ENCODE data around the gene LGALS7.

Gene LGALS7

DNA sequence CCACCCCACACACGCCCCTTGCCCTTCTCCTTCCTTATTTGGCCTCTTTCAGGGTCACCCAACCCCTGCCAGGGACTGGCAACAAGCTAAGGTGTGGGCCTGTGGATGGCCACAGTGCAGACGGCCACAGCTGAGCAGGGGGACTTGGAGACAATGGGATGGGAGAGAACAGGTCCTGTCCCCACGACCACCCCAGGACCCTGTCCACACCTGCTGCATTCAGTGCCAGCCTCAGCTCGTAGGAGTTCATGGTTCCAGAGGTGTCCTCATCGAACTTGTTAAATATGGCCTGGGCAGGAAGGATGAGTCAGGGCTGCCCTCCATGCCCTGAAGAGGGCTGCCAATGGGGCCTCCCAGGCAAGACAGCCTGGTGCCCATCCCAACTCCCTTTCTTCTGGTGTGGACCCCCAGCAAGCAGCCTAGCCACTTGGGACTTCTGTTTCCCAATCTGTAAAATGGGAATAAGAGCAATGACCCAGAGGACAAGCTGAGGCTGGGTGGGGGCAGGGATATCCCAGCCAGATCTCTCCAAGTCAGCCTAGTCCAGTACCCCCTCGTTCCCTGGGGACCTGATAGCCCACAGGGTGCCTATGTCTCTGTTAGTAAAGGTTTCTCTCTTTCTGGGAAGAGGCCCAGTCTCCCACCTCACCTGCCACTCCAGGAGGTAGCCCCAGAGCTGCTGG lies 39.7 kb downstream of the LGALS7 start:
- H3K9ac ChIP-seq (ENCODE audit: low read depth in 1 of 2, low read length in 2 of 2), result peak overlapping the region; percentile 25 to 56
- peaks cover 42 to 48% of the 10 kb centered on the region in 2 donors for H3K4me1 ChIP-seq (ENCODE audit: control insufficient read depth in 1 of 2, insufficient read depth in 2 of 2, low read length in 2 of 2)
- no peaks in the 10 kb centered on the region for H3K27me3 ChIP-seq (ENCODE audit: control insufficient read depth in 1 of 2, insufficient read depth in 2 of 2, low read length in 2 of 2)
- H3K27ac ChIP-seq (ENCODE audit: low read depth, low read length), result peak overlapping the region; percentile 76
- peak overlapping the region in 1 of 2 donors; percentile 63 for H3K4me3 ChIP-seq (ENCODE audit: low read depth in 1 of 2, low read length in 2 of 2)
- peaks cover 21 to 25% of the 10 kb centered on the region in 2 donors for H3K36me3 ChIP-seq (ENCODE audit: control insufficient read depth in 1 of 2, insufficient read depth in 2 of 2, low read length in 2 of 2)
- H3K9me3 ChIP-seq (ENCODE audit: control insufficient read depth in 1 of 2, low read length in 2 of 2), result no peaks in the 10 kb centered on the region

GRCh38 chr19:38733241-38733492 lies 40.1 kb downstream of the LGALS7 start:
- H3K9ac ChIP-seq (ENCODE audit: low read depth in 1 of 2, low read length in 2 of 2), result peak overlapping the region; percentile 25 to 56
- peak overlapping the region; percentile 50 for H3K27ac ChIP-seq (ENCODE audit: low read depth, low read length)
- peaks cover 42 to 48% of the 10 kb centered on the region in 2 donors for H3K4me1 ChIP-seq (ENCODE audit: control insufficient read depth in 1 of 2, insufficient read depth in 2 of 2, low read length in 2 of 2)
- peaks cover 22 to 27% of the 10 kb centered on the region in 2 donors for H3K36me3 ChIP-seq (ENCODE audit: control insufficient read depth in 1 of 2, insufficient read depth in 2 of 2, low read length in 2 of 2)
- H3K9me3 ChIP-seq (ENCODE audit: control insufficient read depth in 1 of 2, low read length in 2 of 2), result no peaks in the 10 kb centered on the region
- no peaks in the 10 kb centered on the region for H3K27me3 ChIP-seq (ENCODE audit: control insufficient read depth in 1 of 2, insufficient read depth in 2 of 2, low read length in 2 of 2)
- H3K4me3 ChIP-seq (ENCODE audit: low read depth in 1 of 2, low read length in 2 of 2), result no peak overlapping the region

DNA sequence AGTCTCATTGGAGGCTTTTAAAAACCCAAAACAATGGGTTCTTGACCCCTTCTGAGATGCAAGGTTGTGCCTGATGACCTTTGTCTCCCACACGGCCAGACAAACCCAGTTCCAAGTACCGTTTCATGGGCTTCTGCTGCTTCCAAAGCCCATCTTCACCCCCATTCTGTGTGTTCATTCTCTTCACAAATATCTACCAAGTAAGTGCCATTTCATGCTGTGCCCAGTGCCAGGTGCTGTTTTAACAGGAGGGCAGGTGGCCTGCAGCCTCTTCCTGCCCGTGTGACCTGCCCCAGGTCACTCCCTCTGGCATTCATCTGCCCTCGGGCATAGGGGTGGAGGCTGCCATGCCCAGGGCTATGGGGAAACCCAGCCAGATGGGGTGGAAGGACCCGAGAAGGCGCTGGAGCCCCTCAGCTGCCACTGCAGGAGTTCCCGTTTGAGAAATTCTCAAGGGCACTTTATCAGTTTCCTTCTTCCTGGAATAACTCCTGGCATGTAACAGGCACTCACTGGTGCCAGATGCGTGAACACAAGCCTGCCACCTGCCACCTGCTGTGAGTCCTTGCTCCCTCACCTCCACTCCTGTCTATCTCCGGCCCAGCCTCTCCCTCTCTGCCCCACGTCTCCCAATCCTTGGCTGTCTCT lies 41.5 kb downstream of the LGALS7 start:
- H3K4me3 ChIP-seq (ENCODE audit: low read depth in 1 of 2, low read length in 2 of 2), result peak overlapping the region in 1 of 2 donors; percentile 11
- H3K27me3 ChIP-seq (ENCODE audit: control insufficient read depth in 1 of 2, insufficient read depth in 2 of 2, low read length in 2 of 2), result no peaks in the 10 kb centered on the region
- peaks cover 42 to 48% of the 10 kb centered on the region in 2 donors for H3K4me1 ChIP-seq (ENCODE audit: control insufficient read depth in 1 of 2, insufficient read depth in 2 of 2, low read length in 2 of 2)
- H3K9ac ChIP-seq (ENCODE audit: low read depth in 1 of 2, low read length in 2 of 2), result peak overlapping the region; percentile 49 to 65
- H3K36me3 ChIP-seq (ENCODE audit: control insufficient read depth in 1 of 2, insufficient read depth in 2 of 2, low read length in 2 of 2), result peaks cover 35 to 41% of the 10 kb centered on the region in 2 donors
- H3K9me3 ChIP-seq (ENCODE audit: control insufficient read depth in 1 of 2, low read length in 2 of 2), result no peaks in the 10 kb centered on the region
- H3K27ac ChIP-seq (ENCODE audit: low read depth, low read length), result peak overlapping the region; percentile 67

DNA sequence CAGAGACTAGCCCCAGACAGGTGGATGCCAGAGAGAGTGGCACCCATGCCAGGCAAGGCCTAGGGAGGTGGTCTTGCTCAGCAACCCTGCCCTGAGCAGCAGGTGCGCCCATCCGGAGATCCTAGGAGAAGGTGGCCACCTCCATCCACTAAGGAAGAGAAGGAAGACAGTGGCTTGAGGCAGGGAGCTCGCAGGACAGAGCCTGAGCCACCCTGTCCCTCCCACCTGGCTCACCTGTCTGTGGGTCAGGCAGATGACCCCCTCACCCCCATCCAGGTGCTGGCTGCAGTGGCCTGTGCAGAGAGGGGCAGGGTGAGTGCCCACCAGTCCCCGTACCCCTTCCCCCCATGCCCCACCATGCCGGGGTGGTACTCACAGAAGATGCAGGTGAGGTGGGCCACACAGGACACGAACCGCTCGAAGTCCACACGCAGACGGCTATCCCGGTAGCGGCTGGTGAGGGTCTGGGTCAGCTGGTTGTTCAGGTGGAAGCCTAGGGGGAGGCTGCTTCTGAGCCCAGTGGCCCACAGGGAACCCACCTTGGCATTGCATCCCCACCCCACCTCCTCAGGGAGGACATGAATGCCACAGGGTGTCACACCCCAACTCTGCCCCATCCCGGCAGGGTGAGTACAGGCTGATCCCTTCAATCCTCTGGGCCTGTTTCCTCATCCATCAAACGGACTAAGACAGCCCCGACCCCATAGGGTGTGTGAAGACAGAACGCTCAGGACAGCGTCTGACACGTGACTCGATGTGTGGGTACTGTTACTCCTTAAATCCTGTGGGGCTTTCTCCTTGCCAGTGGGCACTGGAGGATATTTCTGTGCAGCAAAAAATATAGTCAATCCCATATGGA lies 42.4 kb downstream of the LGALS7 start:
- Histone ChIP-seq H3K27me3 (ENCODE audit: control insufficient read depth in 1 of 2, insufficient read depth in 2 of 2, low read length in 2 of 2) (no peaks in the 10 kb centered on the region), H3K9me3 (ENCODE audit: control insufficient read depth in 1 of 2, low read length in 2 of 2) (no peaks in the 10 kb centered on the region), H3K4me3 (ENCODE audit: low read depth in 1 of 2, low read length in 2 of 2) (peak overlapping the region in 1 of 2 donors; percentile 11), H3K9ac (ENCODE audit: low read depth in 1 of 2, low read length in 2 of 2) (peak overlapping the region; percentile 51 to 65), H3K4me1 (ENCODE audit: control insufficient read depth in 1 of 2, insufficient read depth in 2 of 2, low read length in 2 of 2) (peaks cover 42 to 48% of the 10 kb centered on the region in 2 donors), H3K36me3 (ENCODE audit: control insufficient read depth in 1 of 2, insufficient read depth in 2 of 2, low read length in 2 of 2) (peaks cover 42 to 49% of the 10 kb centered on the region in 2 donors), H3K27ac (ENCODE audit: low read depth, low read length) (peak overlapping the region; percentile 67)

DNA sequence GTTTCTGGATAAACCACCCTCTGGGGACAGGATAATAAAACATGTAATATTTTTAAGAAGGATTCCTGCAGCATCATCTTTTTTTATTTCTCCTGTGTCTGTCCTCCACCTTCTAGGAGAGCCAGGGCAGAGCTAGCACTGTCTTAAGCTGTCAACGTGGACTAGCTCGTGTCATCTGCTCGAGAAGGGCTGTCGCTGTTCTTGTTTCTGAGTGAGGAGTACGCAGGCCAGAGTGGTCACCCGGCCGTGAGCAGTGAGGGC lies 42.9 kb downstream of the LGALS7 start:
- no peaks in the 10 kb centered on the region for H3K9me3 ChIP-seq (ENCODE audit: control insufficient read depth in 1 of 2, low read length in 2 of 2)
- peaks cover 45 to 55% of the 10 kb centered on the region in 2 donors for H3K36me3 ChIP-seq (ENCODE audit: control insufficient read depth in 1 of 2, insufficient read depth in 2 of 2, low read length in 2 of 2)
- no peaks in the 10 kb centered on the region for H3K27me3 ChIP-seq (ENCODE audit: control insufficient read depth in 1 of 2, insufficient read depth in 2 of 2, low read length in 2 of 2)
- H3K4me1 ChIP-seq (ENCODE audit: control insufficient read depth in 1 of 2, insufficient read depth in 2 of 2, low read length in 2 of 2), result peaks cover 42 to 48% of the 10 kb centered on the region in 2 donors
- H3K4me3 ChIP-seq (ENCODE audit: low read depth in 1 of 2, low read length in 2 of 2), result no peak overlapping the region
- peak overlapping the region; percentile 33 to 51 for H3K9ac ChIP-seq (ENCODE audit: low read depth in 1 of 2, low read length in 2 of 2)
- H3K27ac ChIP-seq (ENCODE audit: low read depth, low read length), result peak overlapping the region; percentile 32

DNA sequence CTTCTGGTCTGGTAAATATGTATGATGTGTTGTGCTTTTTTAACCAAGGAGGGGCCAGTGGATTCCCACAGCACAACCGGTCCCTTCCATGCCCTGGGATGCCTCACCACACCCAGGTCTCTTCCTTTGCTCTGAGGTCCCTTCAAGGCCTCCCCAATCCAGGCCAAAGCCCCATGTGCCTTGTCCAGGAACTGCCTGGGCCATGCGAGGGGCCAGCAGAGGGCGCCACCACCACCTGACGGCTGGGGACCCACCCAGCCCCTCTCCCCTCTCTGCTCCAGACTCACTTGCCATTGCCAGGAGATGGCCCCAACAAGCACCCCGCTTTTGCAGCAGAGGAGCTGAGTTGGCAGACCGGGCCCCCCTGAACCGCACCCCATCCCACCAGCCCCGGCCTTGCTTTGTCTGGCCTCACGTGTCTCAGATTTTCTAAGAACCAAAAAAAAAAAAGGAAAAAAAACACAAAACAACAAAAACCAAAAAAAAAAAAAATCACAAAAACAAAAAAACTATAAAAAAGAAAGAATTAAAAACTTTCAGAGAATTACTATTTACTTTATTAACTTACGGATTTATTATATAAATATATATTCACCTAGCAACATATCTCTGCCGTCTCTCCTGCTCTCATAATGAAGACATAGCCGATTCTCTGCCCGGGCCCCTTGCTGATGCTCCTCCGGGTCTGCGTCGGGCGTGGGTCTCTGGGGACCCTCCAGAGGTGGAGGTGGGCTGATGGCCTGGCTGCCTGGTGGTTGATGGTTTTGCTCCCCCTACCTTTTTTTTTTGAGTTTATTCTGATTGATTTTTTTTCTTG lies 43.5 kb downstream of the LGALS7 start:
- no peak overlapping the region for H3K27ac ChIP-seq (ENCODE audit: low read depth, low read length)
- H3K36me3 ChIP-seq (ENCODE audit: control insufficient read depth in 1 of 2, insufficient read depth in 2 of 2, low read length in 2 of 2), result peaks cover 50 to 60% of the 10 kb centered on the region in 2 donors
- no peaks in the 10 kb centered on the region for H3K27me3 ChIP-seq (ENCODE audit: control insufficient read depth in 1 of 2, insufficient read depth in 2 of 2, low read length in 2 of 2)
- no peaks in the 10 kb centered on the region for H3K9me3 ChIP-seq (ENCODE audit: control insufficient read depth in 1 of 2, low read length in 2 of 2)
- H3K4me3 ChIP-seq (ENCODE audit: low read depth in 1 of 2, low read length in 2 of 2), result no peak overlapping the region
- H3K9ac ChIP-seq (ENCODE audit: low read depth in 1 of 2, low read length in 2 of 2), result no peak overlapping the region
- H3K4me1 ChIP-seq (ENCODE audit: control insufficient read depth in 1 of 2, insufficient read depth in 2 of 2, low read length in 2 of 2), result peaks cover 40 to 44% of the 10 kb centered on the region in 2 donors

- peaks cover 59 to 69% of the 10 kb centered on the region in 2 donors for H3K36me3 ChIP-seq (ENCODE audit: control insufficient read depth in 1 of 2, insufficient read depth in 2 of 2, low read length in 2 of 2)
- no peaks in the 10 kb centered on the region for H3K9me3 ChIP-seq (ENCODE audit: control insufficient read depth in 1 of 2, low read length in 2 of 2)
- no peak overlapping the region for H3K4me3 ChIP-seq (ENCODE audit: low read depth in 1 of 2, low read length in 2 of 2)
- H3K27ac ChIP-seq (ENCODE audit: low read depth, low read length), result no peak overlapping the region
- H3K27me3 ChIP-seq (ENCODE audit: control insufficient read depth in 1 of 2, insufficient read depth in 2 of 2, low read length in 2 of 2), result no peaks in the 10 kb centered on the region
- no peak overlapping the region for H3K9ac ChIP-seq (ENCODE audit: low read depth in 1 of 2, low read length in 2 of 2)
- peaks cover 31 to 36% of the 10 kb centered on the region in 2 donors for H3K4me1 ChIP-seq (ENCODE audit: control insufficient read depth in 1 of 2, insufficient read depth in 2 of 2, low read length in 2 of 2)
Observed at GRCh38 chr19:38728752-38729541, 44.4 kb downstream of the LGALS7 start.

- peaks cover 22 to 27% of the 10 kb centered on the region in 2 donors for H3K4me1 ChIP-seq (ENCODE audit: control insufficient read depth in 1 of 2, insufficient read depth in 2 of 2, low read length in 2 of 2)
Observed at GRCh38 chr19:38727868-38728660, 45.3 kb downstream of the LGALS7 start.

More at GRCh38 chr19:38727868-38728660, 45.3 kb downstream of the LGALS7 start:
- Histone ChIP-seq H3K27ac (ENCODE audit: low read depth, low read length) (no peak overlapping the region), H3K9ac (ENCODE audit: low read depth in 1 of 2, low read length in 2 of 2) (no peak overlapping the region), H3K36me3 (ENCODE audit: control insufficient read depth in 1 of 2, insufficient read depth in 2 of 2, low read length in 2 of 2) (peaks cover 68 to 78% of the 10 kb centered on the region in 2 donors), H3K9me3 (ENCODE audit: control insufficient read depth in 1 of 2, low read length in 2 of 2) (no peaks in the 10 kb centered on the region), H3K4me3 (ENCODE audit: low read depth in 1 of 2, low read length in 2 of 2) (no peak overlapping the region), H3K27me3 (ENCODE audit: control insufficient read depth in 1 of 2, insufficient read depth in 2 of 2, low read length in 2 of 2) (no peaks in the 10 kb centered on the region)
